ENCODE measurements around the gene EXT2.

GRCh38 chr11:44096360-44097185, 1.1 kb downstream of the EXT2 start:
- TF ChIP-seq CTCF (conservative IDR thresholded peaks at IDR 0.05), result no peak
- no peak for TF ChIP-seq ZFX (IDR thresholded peaks at IDR 0.05)

All from C4-2B (cell line).